AG09319 (cell line): ENCODE measurements around the gene SND1.

Experiments used
- DNase-seq: peaks from one replicate; pipeline ENCODE4 v3.0.0-alpha.2; 2010; ENCODE audit warnings: low read depth; ENCODE audit errors: extremely low read depth
- CTCF ChIP-seq: IDR thresholded peaks from 2 replicates; pipeline ENCODE4 v1.5.1; 2011; ENCODE audit warnings: low read depth, mild to moderate bottlenecking, inconsistent platforms, low read length, moderate library complexity

Gene SND1

GRCh38 chr7:128113839-128114238 is 461.8 kb downstream of the SND1 start:
- no peak for DNase-seq
- no peak for TF ChIP-seq CTCF

DNA sequence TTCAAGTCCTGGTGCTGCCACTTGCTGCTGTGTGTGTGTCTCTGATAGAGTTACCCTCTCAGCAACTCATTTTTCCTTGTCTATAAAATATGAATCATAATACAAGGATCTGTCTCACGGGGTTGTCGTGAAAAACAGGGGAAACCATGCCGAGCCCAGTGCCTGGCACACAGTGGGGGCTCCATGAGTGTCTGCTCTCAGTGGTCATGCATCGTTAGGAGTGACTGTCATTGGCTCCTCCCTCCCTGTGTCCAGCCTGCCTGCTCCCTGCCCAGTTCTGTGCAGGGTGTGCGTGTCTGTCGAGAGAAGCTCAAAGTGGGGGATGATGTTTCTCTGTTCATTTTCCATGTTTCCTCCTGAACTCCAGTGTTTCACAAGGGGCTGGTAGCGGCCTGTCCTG is 462.8 kb downstream of the SND1 start:
- no peak for DNase-seq
- TF ChIP-seq CTCF = no peak

DNA sequence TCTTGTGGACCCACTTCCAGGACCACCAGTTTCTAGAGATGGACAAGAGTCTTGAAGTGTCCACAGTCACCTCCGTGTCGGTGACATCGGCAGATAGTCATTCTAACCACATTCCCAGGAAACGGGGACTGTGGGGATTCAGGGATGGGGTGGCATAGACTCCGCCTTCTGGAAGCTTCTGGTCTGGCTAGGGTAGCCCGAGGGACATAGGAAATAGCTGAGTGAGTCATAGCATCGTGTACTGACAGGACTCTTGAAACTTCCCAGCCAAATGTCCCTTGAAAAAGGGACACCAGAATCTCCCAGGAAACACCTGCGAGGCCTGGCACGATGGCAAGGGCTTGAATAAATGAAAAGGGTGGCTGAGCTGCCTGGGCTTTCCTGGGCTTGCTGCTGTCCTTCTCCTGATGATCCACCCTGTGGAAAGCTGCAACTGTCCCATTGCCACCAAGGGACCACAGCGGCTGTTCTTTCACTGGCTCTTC is 463.4 kb downstream of the SND1 start:
- no peak for TF ChIP-seq CTCF
- no peak for DNase-seq

- no peak for DNase-seq
- no peak for TF ChIP-seq CTCF
Measured at GRCh38 chr7:128115821-128116723, 464.1 kb downstream of the SND1 start.

DNA sequence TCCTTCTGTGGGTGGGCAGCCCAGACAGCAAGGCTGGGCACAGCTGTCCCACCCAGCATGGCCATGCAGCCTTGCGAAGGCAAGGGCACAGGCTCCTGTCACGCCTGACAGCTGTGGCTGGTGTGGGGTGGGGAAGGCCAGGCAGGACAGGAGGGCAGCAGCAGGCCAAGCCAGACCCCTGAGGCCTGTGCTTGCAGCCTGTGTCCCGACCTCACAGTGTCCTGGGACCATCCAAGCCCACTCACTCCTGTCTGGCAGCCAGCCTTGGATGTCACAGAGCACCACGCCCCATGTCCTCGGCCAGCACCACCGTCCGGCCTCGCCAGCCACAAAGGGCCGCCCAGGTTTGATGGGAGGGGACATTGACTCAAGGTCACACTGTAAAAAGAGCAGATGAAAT is 464.7 kb downstream of the SND1 start:
- DNase-seq = no peak
- no peak for TF ChIP-seq CTCF

DNA sequence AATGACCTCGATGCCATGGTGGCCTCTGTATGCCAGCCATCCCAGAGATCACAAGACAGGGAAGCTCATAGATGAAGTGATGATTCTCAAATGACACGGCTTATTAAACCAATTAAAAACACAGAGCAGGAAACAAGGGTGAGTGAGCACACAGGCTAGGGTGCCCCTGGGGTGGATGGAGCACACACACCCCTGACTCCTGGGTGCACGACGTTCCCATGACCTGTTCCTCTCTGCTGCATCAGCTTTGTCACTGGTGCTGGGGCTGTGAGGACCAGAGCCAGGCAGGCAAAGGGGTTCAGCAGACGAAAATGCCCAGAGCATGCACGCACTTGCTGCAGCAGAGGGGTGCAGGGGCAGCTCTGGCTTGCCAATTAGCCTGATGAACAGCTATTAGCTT is 465.7 kb downstream of the SND1 start:
- no peak for TF ChIP-seq CTCF
- DNase-seq = no peak

DNA sequence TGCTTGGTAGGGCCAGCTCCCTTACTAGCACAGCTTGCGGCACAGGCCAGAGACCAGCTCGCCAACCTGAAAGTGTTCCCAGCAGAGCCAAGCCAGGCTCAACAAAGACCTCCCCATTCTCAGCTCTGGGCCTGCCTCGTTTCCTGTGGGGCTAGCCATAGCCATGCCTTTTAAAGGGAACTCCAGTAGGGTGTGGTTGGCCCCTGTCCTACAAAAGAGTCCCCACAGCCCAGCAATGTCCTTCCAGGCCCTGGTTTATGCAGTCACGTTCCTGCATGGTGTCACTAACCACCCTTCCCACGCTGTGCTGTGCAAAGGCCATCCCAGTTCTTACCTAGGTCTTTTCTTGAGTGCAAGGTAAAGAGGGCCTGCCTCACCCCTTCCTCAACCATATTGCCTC is 467.0 kb downstream of the SND1 start:
- no peak for TF ChIP-seq CTCF
- no peak for DNase-seq
